ENCODE results near the gene CBLB.

DNA sequence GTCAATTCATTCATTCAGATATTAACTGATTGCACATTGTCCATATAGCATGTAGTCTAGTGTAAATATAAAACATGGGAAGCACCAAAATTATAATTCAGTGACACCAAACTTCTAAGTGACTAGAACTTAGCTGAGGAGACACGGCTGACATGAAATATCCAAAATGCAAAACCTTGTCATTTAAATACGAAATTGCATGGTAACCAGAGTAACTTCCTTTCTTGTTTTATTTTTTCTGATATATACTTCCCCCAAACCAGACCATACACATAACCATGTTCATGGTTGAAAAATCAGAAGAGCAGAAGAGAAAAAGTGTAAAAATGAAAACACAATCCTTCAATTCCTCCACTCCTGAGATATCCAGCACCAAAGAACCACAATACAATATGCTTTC is 38.0 kb downstream of the CBLB start:
- TF ChIP-seq POLR2AphosphoS5 (IDR thresholded peaks at IDR 0.05; ENCODE audit: low read depth, low read length) = no peak
- TF ChIP-seq, protein P1, sequence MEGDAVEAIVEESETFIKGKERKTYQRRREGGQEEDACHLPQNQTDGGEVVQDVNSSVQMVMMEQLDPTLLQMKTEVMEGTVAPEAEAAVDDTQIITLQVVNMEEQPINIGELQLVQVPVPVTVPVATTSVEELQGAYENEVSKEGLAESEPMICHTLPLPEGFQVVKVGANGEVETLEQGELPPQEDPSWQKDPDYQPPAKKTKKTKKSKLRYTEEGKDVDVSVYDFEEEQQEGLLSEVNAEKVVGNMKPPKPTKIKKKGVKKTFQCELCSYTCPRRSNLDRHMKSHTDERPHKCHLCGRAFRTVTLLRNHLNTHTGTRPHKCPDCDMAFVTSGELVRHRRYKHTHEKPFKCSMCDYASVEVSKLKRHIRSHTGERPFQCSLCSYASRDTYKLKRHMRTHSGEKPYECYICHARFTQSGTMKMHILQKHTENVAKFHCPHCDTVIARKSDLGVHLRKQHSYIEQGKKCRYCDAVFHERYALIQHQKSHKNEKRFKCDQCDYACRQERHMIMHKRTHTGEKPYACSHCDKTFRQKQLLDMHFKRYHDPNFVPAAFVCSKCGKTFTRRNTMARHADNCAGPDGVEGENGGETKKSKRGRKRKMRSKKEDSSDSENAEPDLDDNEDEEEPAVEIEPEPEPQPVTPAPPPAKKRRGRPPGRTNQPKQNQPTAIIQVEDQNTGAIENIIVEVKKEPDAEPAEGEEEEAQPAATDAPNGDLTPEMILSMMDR (IDR thresholded peaks at IDR 0.05) = no peak
- no peak for TF ChIP-seq SIN3A (IDR thresholded peaks at IDR 0.05; ENCODE audit: borderline replicate concordance, insufficient read depth, low read depth, low read length)
- TF ChIP-seq, protein P2, sequence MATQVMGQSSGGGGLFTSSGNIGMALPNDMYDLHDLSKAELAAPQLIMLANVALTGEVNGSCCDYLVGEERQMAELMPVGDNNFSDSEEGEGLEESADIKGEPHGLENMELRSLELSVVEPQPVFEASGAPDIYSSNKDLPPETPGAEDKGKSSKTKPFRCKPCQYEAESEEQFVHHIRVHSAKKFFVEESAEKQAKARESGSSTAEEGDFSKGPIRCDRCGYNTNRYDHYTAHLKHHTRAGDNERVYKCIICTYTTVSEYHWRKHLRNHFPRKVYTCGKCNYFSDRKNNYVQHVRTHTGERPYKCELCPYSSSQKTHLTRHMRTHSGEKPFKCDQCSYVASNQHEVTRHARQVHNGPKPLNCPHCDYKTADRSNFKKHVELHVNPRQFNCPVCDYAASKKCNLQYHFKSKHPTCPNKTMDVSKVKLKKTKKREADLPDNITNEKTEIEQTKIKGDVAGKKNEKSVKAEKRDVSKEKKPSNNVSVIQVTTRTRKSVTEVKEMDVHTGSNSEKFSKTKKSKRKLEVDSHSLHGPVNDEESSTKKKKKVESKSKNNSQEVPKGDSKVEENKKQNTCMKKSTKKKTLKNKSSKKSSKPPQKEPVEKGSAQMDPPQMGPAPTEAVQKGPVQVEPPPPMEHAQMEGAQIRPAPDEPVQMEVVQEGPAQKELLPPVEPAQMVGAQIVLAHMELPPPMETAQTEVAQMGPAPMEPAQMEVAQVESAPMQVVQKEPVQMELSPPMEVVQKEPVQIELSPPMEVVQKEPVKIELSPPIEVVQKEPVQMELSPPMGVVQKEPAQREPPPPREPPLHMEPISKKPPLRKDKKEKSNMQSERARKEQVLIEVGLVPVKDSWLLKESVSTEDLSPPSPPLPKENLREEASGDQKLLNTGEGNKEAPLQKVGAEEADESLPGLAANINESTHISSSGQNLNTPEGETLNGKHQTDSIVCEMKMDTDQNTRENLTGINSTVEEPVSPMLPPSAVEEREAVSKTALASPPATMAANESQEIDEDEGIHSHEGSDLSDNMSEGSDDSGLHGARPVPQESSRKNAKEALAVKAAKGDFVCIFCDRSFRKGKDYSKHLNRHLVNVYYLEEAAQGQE (IDR thresholded peaks at IDR 0.05; ENCODE audit: insufficient read depth in 1 of 2, low read depth in 2 of 2, low read length in 1 of 2) = no peak
- TF ChIP-seq TCF7L2 (IDR thresholded peaks at IDR 0.05; ENCODE audit: low read depth, low read length) = no peak
